ENCODE measurements around the gene FBXW11.

- TF ChIP-seq CTCF (IDR thresholded peaks at IDR 0.05; ENCODE audit: poor library complexity, severe bottlenecking), result no peak
- TF ChIP-seq TAF1 (IDR thresholded peaks at IDR 0.05; ENCODE audit: low read depth), result no peak
Observed at GRCh38 chr5:172044631-172045314, 38.3 kb upstream of the FBXW11 start.
